ENCODE data around the gene PHLDA2.

Gene PHLDA2

DNA sequence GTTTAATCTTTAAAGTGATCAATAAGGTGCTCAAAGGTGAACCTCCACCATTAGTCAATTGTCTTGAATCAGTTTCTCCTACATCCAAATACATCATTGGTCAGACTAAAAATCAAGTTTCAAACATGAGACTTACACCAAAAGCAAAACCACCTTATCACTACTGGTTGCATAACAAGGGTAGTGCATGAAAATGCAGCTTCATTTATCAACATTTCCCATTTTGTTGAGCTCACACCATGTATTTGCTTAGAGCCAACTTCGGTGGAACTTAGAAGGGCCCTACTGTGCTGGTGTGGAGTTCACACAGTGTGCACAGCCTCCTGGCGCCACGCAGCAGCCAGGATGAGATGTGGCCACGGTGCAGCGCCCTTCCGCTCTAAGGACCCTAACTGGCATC lies 23.1 kb upstream of the PHLDA2 start:
- TF ChIP-seq, protein P1, sequence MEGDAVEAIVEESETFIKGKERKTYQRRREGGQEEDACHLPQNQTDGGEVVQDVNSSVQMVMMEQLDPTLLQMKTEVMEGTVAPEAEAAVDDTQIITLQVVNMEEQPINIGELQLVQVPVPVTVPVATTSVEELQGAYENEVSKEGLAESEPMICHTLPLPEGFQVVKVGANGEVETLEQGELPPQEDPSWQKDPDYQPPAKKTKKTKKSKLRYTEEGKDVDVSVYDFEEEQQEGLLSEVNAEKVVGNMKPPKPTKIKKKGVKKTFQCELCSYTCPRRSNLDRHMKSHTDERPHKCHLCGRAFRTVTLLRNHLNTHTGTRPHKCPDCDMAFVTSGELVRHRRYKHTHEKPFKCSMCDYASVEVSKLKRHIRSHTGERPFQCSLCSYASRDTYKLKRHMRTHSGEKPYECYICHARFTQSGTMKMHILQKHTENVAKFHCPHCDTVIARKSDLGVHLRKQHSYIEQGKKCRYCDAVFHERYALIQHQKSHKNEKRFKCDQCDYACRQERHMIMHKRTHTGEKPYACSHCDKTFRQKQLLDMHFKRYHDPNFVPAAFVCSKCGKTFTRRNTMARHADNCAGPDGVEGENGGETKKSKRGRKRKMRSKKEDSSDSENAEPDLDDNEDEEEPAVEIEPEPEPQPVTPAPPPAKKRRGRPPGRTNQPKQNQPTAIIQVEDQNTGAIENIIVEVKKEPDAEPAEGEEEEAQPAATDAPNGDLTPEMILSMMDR (IDR thresholded peaks at IDR 0.05), result no peak

DNA sequence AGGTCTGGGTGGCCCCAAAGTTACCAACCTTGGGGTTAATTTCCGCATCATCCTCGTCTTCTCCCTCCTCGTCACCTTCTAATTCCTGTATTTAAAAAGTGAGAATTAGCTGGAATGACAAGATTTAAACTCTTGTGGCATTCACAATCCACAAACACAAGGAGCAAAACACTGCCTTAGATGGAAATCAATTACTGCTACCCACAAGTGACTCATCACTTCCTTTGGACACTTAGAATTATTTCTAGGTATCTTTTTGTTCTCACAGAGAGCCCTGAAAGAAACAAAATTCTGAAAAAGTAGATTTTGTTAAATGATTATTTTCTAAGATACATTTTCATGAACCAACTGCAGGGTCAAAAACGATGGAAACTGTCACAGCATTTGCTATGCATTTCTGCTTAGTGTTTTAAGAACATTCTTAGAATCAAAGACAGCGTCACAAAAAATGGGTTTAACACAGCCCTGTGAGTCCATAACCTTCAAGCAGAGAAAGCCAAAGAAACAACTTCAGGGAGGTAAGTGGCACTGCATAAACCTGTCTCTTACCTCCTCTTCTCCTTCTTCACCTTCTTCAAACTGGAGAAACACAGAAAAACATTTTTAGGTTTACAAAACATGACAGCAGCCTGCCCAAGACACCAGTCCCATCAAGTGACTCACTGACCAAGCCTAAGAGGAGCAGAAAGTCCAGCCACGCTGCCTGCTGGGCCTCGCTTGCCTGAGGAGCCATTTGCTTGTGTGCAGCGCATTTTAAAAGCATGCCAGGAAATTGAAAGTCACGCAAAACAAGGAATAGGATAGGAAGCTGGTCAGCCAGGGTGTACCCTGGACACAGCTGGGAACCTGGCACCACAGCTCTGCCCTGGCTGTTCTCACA lies 22.3 kb upstream of the PHLDA2 start:
- TF ChIP-seq, protein P1 (IDR thresholded peaks at IDR 0.05), result no peak

DNA sequence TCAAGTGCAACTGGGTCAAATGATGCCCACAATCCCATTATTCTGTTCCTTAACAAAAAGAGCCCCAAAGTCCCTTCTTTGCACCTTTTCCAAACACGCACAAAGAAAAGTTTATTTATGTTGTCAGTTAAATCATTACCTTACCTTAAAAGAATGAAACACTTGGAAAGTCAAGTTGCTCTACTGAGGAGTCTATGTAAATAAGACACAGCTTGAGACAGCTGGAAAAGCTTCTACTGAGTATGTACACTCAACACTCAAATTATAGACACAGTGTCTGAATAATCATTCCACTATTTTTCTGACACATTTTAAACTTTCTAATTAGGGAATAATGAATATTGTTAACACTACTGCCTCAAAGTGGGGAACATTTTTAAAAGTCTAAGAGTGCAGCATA lies 21.6 kb upstream of the PHLDA2 start:
- TF ChIP-seq, protein P1 (IDR thresholded peaks at IDR 0.05), result no peak

DNA sequence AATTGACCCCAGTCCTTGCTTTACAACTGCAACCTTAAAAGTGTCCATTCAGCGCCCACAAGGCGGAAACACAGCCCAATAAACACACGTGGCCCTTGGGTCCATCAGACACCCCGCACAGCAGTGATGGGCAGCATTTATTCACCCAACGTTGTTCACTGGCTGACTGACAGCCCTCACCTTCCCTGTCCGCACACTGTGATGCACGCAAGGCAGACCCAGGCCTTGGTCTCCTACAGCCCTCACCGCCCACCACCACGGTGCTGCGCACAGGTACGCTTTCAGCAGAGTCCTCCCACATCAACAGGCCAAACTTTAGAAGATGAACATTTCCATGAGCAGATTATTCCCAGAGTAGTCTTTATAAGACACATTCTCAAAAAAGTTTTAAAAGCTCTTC lies 20.7 kb upstream of the PHLDA2 start:
- TF ChIP-seq, protein P1 (IDR thresholded peaks at IDR 0.05), result no peak

DNA sequence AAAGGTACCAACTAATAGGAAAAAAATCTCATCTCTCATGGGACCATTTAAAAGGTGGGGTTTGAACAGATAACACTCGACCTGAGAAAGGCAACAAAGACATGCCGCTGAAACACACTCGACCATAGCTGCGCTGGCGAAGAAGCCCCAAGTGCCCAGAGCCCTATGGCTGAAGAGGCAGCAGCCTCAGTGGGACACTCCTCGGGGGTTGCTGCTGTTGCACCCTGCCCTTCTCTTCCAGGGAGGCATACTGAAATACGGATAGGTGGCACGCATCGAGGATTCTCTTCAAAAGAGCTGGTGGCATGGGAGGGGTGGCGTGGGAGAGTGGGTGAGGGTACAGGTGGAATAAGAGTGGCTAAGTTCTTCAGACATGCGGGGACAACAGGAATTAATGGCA lies 18.5 kb upstream of the PHLDA2 start:
- TF ChIP-seq, protein P1 (IDR thresholded peaks at IDR 0.05), result no peak

DNA sequence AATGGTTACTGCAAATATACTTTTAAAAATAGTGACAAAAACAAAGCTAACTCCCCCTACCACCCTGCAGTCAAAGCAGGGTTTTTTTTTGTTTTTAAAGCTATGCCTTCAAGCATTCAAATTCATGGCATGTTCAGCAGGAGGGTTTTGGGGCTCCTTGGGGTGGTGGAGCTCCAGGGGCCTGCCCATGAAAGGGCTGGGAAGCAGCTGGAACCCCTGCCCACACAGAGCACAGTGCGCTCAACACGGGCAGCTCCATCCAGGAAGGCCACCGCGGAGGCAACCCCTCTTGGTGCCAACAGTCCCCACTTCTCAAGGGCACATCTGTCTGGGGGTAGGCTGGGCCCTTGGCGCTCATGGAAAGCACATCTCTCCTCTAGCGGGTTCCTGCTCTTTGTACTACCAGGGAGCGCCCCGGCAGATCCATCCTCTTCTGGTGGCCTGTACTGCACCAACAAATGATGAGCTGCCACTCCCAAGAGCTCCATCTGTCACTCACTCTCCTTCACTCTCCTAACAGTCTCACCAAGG lies 16.6 kb upstream of the PHLDA2 start:
- TF ChIP-seq, protein P1 (IDR thresholded peaks at IDR 0.05), result no peak

DNA sequence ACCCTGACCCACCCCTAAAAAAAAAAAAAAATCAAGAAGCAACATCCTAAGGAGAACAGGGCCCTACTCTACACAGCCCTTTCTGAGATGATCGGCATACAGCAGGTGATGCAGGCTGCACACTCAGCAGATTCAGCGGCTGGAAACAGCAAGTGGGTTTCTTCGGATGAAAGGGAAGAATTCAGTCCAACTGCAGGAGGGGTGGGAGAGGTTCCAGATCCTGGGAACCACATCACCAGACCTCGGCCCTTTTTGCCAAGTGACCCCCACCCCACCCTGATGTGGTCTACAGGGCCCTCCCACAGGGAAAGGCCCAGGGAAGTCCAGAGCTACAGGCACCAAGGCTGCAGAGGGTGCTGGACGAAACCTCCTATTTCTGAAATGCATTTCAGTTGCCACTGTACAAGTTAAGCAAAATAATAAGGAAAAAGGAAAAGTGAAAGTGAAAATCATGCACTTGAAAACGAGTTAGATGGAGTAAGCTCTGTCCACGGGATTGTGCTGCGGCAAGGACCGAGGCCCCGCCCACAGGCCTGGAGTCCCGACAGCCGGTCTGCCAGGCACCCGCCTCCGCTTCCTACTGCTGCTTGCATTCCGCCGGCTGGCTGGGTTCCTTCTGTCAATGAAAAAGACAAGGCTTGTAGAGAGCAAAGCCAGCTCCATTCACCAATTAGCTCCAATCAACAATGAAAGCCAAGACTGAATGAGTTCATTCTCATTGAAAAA lies 16.0 kb upstream of the PHLDA2 start:
- TF ChIP-seq, protein P1 (IDR thresholded peaks at IDR 0.05), result no peak
